NCI-H345 (cell line): ENCODE data around the gene UBE2F.

Source experiments
- DNase-seq: peaks from one replicate; lab custom pipeline; 2025; lab: John Stamatoyannopoulos, UW

The UBE2F gene

DNA sequence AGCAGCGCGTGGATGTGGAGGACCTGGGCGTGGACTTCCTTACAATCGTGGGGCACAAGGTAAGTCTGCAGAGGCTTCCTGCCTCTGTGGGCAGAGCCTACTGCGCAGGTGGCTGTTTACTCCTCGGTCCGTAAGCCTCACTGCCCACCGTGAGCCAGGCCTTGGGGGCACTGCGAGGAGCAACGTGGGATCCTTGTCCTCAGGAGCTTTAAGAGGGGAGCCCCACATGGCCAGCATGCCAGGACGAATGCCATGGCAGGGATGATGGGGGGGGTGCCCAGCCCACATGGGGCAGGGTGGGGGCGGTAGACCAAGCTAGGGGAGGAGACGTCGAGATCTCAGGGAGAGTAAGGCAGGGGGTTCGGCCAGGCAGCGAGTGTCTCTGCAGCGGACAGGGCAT is 115.3 kb downstream of the UBE2F start:
- no peak for DNase-seq

DNA sequence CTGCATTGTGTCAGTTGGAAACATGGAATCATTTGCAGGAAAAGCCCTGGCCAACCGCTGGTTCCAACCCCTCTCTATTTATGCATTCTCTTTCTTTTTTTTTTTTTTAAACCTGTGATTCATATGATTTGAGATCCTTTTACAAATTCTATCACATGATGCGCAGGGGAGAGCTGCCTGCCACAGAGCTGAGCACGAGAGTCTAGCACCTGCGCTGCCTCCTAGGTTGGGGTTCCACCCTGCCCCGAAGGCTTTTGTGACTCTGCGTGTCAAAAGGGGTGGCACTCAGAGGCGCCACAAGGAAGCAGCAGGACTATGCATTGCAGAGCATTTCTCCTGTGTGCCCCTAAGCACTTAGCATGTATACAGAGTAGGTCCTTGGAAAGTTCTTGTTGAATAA is 116.0 kb downstream of the UBE2F start:
- no peak for DNase-seq

DNA sequence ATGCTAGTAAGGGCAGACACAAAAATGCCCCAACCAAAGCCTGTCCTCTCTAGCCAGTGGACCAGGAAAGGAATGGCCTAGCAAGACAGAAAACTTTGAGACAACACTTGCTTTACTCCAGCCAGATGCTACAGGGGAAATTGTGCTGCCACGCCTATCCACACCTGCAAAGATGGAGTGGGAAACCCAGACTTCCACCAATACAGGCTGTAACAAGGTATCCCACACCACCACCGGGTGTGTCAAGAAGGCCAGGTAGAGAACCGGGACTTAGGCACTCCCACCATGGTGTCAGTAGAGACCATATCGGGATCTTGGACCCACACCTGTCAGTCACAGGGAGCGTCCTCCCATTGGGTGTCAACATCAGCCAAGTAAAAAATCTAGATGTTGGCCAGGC is 117.1 kb downstream of the UBE2F start:
- DNase-seq, result no peak

DNA sequence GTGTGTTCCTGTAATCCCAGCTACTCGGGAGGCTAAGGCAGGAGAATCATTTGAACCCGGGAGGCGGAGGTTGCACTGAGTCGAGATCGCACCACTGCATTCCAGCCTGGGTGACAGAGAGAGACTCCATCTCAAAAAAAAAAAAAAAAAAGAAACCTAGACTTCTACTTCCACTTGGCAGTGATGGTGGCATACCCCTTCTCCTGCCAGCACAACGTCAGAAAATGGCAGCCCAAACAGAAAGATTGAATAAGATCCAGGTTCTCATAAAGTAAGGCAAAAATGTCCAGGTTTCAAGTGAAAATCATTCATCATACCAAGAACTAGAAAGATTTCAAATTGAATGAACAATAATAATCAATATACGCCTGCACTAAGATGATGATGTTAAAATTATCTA is 117.9 kb downstream of the UBE2F start:
- no peak for DNase-seq

DNA sequence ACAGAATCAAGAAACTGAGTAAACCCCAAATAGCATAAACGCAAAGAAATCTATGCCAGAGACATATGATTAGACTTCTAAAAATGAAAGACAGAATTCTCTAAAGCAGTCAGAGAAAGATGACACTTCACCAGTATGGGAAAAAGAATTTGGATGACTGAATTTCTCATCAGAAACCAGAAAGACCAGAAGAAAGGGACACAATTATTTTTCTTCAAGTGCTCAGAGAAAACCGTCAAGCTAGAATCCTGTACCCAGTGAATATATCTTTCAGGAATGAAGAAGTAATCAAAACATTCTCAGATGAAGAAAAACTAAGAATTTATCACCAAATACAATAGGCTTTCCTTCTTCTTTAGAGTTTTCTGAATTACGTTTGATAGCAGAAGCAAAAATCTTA is 119.1 kb downstream of the UBE2F start:
- DNase-seq, result no peak

DNA sequence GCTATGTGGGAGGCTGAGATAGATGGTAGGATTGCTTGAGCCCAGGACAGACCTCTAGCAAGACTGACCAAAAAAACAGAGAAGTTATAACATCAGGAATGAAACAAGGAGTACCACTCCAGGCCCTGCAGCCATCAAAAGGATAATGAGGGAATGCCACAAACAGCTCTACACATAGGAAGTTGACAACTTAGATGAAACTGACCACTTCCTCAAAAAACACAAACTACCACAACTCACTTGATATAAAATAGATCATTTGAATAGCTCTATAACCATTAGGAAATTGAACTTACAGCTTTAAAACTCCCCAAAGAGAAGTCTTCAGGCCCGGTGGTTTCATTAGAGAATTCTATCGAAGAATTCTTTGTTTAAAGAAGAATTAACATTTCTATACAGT is 120.4 kb downstream of the UBE2F start:
- no peak for DNase-seq

DNA sequence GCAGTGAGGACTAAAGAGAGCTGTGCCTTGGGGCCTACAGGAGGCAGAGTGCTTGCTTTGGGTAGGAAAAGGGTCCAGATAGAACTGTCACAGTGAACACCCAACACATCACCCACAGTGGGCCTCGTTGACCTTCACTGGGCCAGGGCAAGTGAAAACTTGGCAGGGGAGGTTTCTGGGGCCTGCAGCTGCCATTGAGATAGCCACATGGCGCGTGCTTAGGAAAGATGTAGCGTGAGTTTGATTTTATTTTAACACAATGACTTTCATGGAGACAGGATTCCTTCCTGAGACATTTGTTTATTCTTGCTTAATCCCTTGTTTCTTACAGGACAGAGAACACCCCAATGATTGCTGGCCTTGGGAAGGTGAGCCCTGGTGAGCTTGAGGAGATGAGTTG is 124.1 kb downstream of the UBE2F start:
- no peak for DNase-seq

DNA sequence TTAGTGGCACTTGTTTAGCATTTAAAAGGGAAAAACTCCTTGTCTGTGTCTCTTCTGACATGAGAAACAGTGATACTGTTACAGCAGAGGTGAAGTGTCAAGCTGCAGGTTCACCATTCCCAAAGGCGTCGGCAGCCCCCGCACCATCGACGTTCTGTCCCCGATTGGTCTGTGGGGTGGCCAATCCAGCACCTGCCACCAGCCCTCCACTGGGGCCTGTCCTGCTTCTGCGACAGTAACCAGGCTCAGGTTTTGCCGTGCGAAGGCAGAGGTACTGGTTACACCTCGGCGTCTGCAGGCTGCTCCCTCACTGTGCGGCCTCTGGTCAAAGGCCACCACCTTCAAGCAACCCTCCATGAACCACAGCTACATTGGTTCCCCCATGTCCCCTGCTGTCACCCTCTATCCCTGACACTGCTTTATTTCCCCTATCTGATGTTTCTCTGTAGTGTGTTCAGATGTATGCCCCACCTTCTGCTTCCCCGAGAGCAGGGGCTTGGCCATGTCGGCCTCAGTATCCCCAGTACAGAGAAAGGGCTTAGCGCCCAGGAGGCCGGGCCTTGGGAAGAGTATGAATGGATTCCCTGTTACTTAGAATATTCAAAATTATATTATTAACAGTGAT is 124.7 kb downstream of the UBE2F start:
- no peak for DNase-seq
